ENCODE data around the gene RUNX2. TPM values are rescaled to one million over a fixed set of nuclear protein-coding genes. Genes with fewer than 3 reads are reported as not detected.
A peak's percentile ranks its signal among the peaks of the same experiment; 100 is the strongest.

RUNX2 gene
- total and polyA plus RNA-seq, 8 donors: 2.5 to 5.9 (median 3.0) TPM

GRCh38 chr6:45387236-45387635 is 59.1 kb downstream of the RUNX2 start:
- H3K4me3 ChIP-seq: no peak overlapping the region
- intact Hi-C loops (cut with DNase I): no loop called here
- no peaks in the 10 kb centered on the region for H3K36me3 ChIP-seq
- no peak overlapping the region for H3K27ac ChIP-seq
- no peaks in the 10 kb centered on the region for H3K4me1 ChIP-seq
- TF ChIP-seq, protein P1, sequence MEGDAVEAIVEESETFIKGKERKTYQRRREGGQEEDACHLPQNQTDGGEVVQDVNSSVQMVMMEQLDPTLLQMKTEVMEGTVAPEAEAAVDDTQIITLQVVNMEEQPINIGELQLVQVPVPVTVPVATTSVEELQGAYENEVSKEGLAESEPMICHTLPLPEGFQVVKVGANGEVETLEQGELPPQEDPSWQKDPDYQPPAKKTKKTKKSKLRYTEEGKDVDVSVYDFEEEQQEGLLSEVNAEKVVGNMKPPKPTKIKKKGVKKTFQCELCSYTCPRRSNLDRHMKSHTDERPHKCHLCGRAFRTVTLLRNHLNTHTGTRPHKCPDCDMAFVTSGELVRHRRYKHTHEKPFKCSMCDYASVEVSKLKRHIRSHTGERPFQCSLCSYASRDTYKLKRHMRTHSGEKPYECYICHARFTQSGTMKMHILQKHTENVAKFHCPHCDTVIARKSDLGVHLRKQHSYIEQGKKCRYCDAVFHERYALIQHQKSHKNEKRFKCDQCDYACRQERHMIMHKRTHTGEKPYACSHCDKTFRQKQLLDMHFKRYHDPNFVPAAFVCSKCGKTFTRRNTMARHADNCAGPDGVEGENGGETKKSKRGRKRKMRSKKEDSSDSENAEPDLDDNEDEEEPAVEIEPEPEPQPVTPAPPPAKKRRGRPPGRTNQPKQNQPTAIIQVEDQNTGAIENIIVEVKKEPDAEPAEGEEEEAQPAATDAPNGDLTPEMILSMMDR (IDR thresholded peaks at IDR 0.05): no peak
- DNase-seq: no peak
- H3K9me3 ChIP-seq: no peaks in the 10 kb centered on the region
- no peak for ATAC-seq
- no peaks in the 10 kb centered on the region for H3K27me3 ChIP-seq

DNA sequence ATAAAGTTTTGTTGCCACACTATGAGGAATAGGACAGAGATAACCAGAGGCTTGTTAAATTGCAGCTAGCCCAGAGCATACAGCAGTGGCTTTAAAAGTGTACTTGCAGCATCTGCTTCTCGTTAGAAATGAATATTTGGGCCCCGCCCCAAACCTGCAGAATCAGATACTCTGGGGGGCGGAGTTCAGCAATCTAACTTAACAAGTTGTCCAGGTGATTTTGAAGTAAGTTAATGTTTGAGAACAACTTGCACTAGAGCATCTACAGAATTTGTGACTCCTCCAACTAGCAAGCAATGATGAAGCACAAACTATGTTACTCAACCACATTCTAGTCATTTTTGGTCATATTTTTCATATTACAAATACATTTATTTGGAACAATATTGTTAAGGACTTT is 60.2 kb downstream of the RUNX2 start:
- DNase-seq (no peak), ATAC-seq (peak; percentile 44)
- TF ChIP-seq, protein P1 (IDR thresholded peaks at IDR 0.05): no peak
- Histone ChIP-seq H3K4me3 (no peak overlapping the region), H3K4me1 (no peaks in the 10 kb centered on the region), H3K27me3 (no peaks in the 10 kb centered on the region), H3K36me3 (no peaks in the 10 kb centered on the region), H3K27ac (no peak overlapping the region), H3K9me3 (peaks cover 0 to 3% of the 10 kb centered on the region in 2 donors)
- intact Hi-C loops (cut with DNase I): no loop called here

DNA sequence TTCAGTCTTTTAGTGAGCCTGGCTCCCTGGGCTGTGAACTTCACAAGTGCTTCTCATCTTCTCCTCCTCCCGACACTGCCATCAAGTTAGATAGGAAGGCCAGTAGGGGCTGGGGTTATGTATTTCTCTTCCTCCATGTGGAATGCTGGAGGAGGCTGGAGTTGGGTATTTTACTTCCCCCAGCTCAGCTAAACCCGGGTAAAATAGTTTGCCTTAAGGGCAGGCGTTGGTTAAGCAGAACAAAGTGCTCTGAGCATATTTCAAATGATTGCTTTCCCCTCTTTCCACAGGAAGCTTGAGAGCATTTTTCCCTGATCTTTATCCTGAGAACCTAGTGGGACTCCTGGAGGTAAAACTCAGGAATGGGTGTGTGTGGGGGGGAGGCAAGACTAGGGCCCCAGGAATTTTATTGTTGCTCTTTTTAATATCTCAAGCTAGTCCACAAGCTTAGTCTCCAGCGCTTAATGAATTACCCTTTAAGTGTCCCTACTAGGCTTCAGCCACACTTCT is 66.5 kb downstream of the RUNX2 start:
- H3K27me3 ChIP-seq: no peaks in the 10 kb centered on the region
- intact Hi-C loops (cut with DNase I): no loop called here
- no peaks in the 10 kb centered on the region for H3K36me3 ChIP-seq
- ATAC-seq (no peak), DNase-seq (no peak)
- H3K27ac ChIP-seq: no peak overlapping the region
- H3K9me3 ChIP-seq: peaks cover 0 to 4% of the 10 kb centered on the region in 2 donors
- no peaks in the 10 kb centered on the region for H3K4me1 ChIP-seq
- TF ChIP-seq, protein P1 (IDR thresholded peaks at IDR 0.05): no peak
- no peak overlapping the region for H3K4me3 ChIP-seq

DNA sequence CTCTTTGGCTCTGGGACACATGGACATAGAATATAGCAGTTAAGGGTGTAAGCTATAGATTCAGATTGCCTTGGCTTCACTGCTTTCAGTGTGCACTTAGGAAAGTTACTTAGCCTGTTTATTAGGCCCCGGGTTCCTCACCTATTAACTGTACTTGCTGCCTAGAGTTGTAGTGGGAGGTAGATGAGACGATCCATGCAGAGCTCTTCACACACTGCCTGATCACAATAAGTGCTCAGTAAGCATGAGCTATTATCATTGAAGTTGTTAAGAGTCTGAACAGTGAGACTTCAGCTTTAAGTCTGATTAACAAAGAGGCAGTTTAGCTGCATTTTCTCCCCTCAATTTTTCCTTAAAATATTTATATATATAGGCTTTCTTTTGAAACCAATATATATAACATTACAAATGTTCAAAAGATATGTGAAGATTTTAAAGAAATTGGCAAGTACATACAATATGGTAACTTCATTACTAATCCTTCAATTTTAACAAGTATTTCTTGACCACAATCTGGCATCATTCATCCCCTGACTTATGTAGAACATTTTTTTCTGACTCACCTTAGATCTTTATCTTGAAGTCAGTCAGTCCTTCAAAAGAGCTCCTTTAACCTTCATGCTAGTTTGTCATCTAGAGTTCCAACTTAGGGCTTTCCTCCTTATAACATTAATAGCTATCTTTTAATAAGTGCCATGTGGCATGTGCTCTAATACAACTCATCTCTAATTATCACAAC is 70.1 kb downstream of the RUNX2 start:
- TF ChIP-seq, protein P1 (IDR thresholded peaks at IDR 0.05): no peak
- Histone ChIP-seq H3K4me3 (no peak overlapping the region), H3K9me3 (peaks cover 0 to 2% of the 10 kb centered on the region in 2 donors), H3K27me3 (no peaks in the 10 kb centered on the region), H3K27ac (no peak overlapping the region), H3K36me3 (no peaks in the 10 kb centered on the region), H3K4me1 (no peaks in the 10 kb centered on the region)
- DNase-seq (no peak), ATAC-seq (no peak)
- intact Hi-C loops (cut with DNase I): no loop called here

GRCh38 chr6:45400021-45400420 is 71.9 kb downstream of the RUNX2 start:
- H3K36me3 ChIP-seq: no peaks in the 10 kb centered on the region
- TF ChIP-seq, protein P1 (IDR thresholded peaks at IDR 0.05): no peak

More at GRCh38 chr6:45400021-45400420, 71.9 kb downstream of the RUNX2 start:
- intact Hi-C loops (cut with DNase I): no loop called here
- no peaks in the 10 kb centered on the region for H3K4me1 ChIP-seq
- H3K9me3 ChIP-seq: no peaks in the 10 kb centered on the region
- DNase-seq: no peak
- no peak overlapping the region for H3K4me3 ChIP-seq
- H3K27ac ChIP-seq: no peak overlapping the region
- ATAC-seq: no peak
- H3K27me3 ChIP-seq: no peaks in the 10 kb centered on the region
